Measurements from ENCODE around the gene SLC34A3. TPM values are rescaled to one million over a fixed set of nuclear protein-coding genes. Genes with fewer than 3 reads are reported as not detected.

The SLC34A3 gene
- total RNA-seq, 1 experiment from 2014 or later: 2.5 TPM

DNA sequence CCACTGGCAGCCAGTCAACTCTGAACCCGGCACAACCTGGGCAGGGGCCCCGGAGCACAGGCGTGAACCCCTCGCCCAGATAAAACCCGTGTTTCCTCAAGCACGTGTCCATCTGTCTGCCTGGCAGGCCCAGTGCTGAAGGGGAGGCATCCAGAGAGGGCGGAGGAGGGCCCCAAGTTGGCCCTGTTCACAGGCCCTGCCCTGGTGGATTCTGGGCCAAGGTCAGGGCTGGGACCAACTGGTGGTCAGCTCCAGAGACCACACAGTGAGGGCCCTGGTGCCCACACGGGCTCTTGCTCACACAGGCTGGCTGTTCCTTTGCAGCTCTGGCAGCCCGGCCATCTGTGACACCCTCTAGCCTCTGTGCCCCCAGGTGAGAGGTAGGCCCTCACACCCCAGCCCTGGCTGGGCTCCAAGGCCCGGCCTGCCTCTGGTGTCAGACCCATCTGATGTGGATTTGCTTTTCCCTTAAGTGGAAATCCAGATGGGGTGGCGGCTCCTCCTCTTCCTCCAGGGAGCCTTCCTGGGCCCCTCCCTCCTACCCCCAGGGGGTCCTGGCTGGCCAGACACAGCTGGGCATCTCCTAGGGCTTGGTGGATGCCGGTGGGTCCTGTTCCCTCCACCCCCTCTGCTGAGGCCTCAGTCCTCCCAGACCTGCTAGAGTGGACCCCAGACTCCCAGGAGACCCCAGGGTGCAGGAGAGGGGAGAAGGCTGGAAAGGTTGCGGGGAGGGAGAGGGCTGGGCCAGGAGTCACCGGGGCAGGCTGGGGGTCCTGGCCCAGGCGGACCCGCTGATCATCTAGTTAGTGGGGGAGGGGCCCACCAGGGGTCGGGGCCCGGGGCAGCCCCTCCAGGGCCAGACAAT lies 19.9 kb downstream of the SLC34A3 start:
- POLR2A ChIA-PET (ENCODE audit: unreplicated experiment): no interaction called here
- no peak overlapping the region for H3K4me2 ChIP-seq

GRCh38 chr9:137251194-137251461 lies 20.4 kb downstream of the SLC34A3 start, which contains the start of gene STPG3:
STPG3 (plus strand) TSS chr9:137251286; CDS start chr9:137251287, 1 bp downstream.
- TF ChIP-seq EZH2 (IDR thresholded peaks at IDR 0.05; ENCODE audit: low read depth) (no peak), CTCF (conservative IDR thresholded peaks at IDR 0.05) (no peak)
- Histone ChIP-seq H3F3A (ENCODE audit: insufficient read depth, low read depth) (peaks cover 10% of the 10 kb centered on the region; the same call in 1 of the 2 replicates), H3K27ac (no peak within 1 kb of the TSS), H3K79me2 (ENCODE audit: low read depth) (peaks cover 8% of the 10 kb centered on the region), H3K9me2 (ENCODE audit: insufficient read depth) (no peaks in the 10 kb centered on the region), H3K4me2 (no peak within 1 kb of the TSS), H3K4me1 (replicated peaks; ENCODE audit: insufficient read depth) (peaks cover 13% of the 10 kb centered on the region), H4K20me1 (ENCODE audit: insufficient read depth) (peaks cover 5% of the 10 kb centered on the region; the same call in 1 of the 2 replicates), H3K27me3 (ENCODE audit: insufficient read depth, low read depth) (no peaks in the 10 kb centered on the region), H3K9me3 (ENCODE audit: insufficient read depth, low read depth) (no peaks in the 10 kb centered on the region), H3K36me3 (ENCODE audit: low read depth) (no peaks in the 10 kb centered on the region), H3K4me3 (no peak within 1 kb of the TSS), H2AFZ (no peak within 1 kb of the TSS)
- CTCF ChIA-PET: no interaction called here
- BruUV-seq (replicated peaks): no TSS peak
- POLR2A ChIA-PET (ENCODE audit: unreplicated experiment): no interaction called here
- intact Hi-C loops (cut with micrococcal nuclease; ENCODE audit: unreplicated experiment): no loop called here
- no peak for DNase-seq

More for the DNA sequence above, 19.9 kb downstream of the SLC34A3 start:
- H4K20me1 ChIP-seq (ENCODE audit: insufficient read depth): no peaks in the 10 kb centered on the region
- H3K36me3 ChIP-seq (ENCODE audit: low read depth): no peaks in the 10 kb centered on the region
- H3K4me3 ChIP-seq: no peak overlapping the region
- CTCF ChIA-PET: no interaction called here
- H2AFZ ChIP-seq: no peak overlapping the region
- DNase-seq: no peak
- no peaks in the 10 kb centered on the region for H3K9me3 ChIP-seq (ENCODE audit: insufficient read depth, low read depth)
- peaks cover 3% of the 10 kb centered on the region for H3K79me2 ChIP-seq (ENCODE audit: low read depth)
- peaks cover 11% of the 10 kb centered on the region for H3K4me1 ChIP-seq (replicated peaks; ENCODE audit: insufficient read depth)
- intact Hi-C loops (cut with micrococcal nuclease; ENCODE audit: unreplicated experiment): no loop called here
- H3K9me2 ChIP-seq (ENCODE audit: insufficient read depth): no peaks in the 10 kb centered on the region
- H3F3A ChIP-seq (ENCODE audit: insufficient read depth, low read depth): peaks cover 10% of the 10 kb centered on the region; the same call in 1 of the 2 replicates
- no TSS peak for BruUV-seq (replicated peaks)
- no peak overlapping the region for H3K27ac ChIP-seq
- H3K27me3 ChIP-seq (ENCODE audit: insufficient read depth, low read depth): no peaks in the 10 kb centered on the region
- no peak for TF ChIP-seq CTCF (conservative IDR thresholded peaks at IDR 0.05)
- no peak for TF ChIP-seq EZH2 (IDR thresholded peaks at IDR 0.05; ENCODE audit: low read depth)

DNA sequence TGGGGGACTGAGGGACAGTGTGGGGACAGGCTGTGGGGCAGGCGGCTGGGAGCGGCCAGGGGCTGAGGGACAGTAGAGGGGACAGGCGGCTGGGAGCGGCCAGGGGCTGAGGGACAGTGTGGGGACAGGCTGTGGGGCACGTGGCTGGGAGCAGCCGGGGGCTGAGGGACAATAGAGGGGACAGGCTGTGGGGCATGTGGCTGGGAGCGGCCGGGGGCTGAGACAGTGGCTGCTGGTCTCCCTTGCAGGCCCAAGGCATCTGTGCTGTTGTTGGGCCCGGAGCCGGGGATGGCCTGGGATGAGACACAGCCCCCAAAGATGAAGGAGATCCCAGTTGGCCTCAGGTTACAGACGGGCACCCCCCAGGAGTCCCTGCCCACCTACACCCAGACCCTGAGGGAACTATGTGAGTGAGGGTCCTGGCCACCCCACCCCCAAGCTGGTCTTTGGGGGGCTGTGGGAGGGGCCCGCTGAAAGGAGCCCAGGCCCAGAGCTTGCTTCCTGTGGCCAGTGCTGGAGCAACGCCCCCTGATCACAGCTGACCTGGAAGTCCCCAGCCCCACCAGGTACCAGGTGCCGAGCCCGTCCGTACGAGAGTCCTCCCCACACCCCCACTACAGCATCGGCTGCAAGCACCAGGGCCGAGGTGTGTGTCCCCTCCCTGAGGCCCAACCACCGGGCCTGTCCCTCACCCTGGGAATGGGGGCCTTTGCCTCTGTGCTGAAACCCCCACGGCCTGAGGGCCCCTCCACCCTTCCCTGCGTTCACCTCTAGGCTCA lies 21.0 kb downstream of the SLC34A3 start:
- H3K9me3 ChIP-seq (ENCODE audit: insufficient read depth, low read depth): no peaks in the 10 kb centered on the region
- intact Hi-C loops (cut with micrococcal nuclease; ENCODE audit: unreplicated experiment): no loop called here
- no peak overlapping the region for H3K27ac ChIP-seq
- H3K4me2 ChIP-seq: no peak overlapping the region
- H3K79me2 ChIP-seq (ENCODE audit: low read depth): peaks cover 14% of the 10 kb centered on the region
- POLR2A ChIA-PET (ENCODE audit: unreplicated experiment): no interaction called here
- no peak overlapping the region for H2AFZ ChIP-seq
- no peak for DNase-seq
- CTCF ChIA-PET: no interaction called here
- H4K20me1 ChIP-seq (ENCODE audit: insufficient read depth): peaks cover 7% of the 10 kb centered on the region; the same call in 1 of the 2 replicates
- no TSS peak for BruUV-seq (replicated peaks)
- H3F3A ChIP-seq (ENCODE audit: insufficient read depth, low read depth): peaks cover 10% of the 10 kb centered on the region; the same call in 1 of the 2 replicates
- H3K36me3 ChIP-seq (ENCODE audit: low read depth): no peaks in the 10 kb centered on the region
- peaks cover 19% of the 10 kb centered on the region for H3K4me1 ChIP-seq (replicated peaks; ENCODE audit: insufficient read depth)
- no peak overlapping the region for H3K4me3 ChIP-seq
- no peak for TF ChIP-seq CTCF (conservative IDR thresholded peaks at IDR 0.05)
- no peak for TF ChIP-seq EZH2 (IDR thresholded peaks at IDR 0.05; ENCODE audit: low read depth)
- H3K27me3 ChIP-seq (ENCODE audit: insufficient read depth, low read depth): no peaks in the 10 kb centered on the region
- no peaks in the 10 kb centered on the region for H3K9me2 ChIP-seq (ENCODE audit: insufficient read depth)

Data from PC-9 (cell line).